Measurements from ENCODE around the gene SCARB1.

GRCh38 chr12:124734224-124734788, 129.4 kb downstream of the SCARB1 start:
- TF ChIP-seq POLR2A (IDR thresholded peaks at IDR 0.05), result no peak
- TF ChIP-seq CTCF (IDR thresholded peaks at IDR 0.05), result no peak
